Measurements from ENCODE around the gene GH2.
"Not testable (repeated sequence)": the region's sequence is repeated elsewhere in the genome, so short reads cannot be mapped to it uniquely, and the experiment has no call there.

GH2 gene

GRCh38 chr17:63919311-63919723, 37.6 kb upstream of the GH2 start:
- Histone ChIP-seq H3K27ac (ENCODE audit: low read depth, low read length) (no peak overlapping the region), H4K5ac (ENCODE audit: low read length) (no peak overlapping the region), H2BK5ac (ENCODE audit: low read length) (no peak overlapping the region), H3K27me3 (ENCODE audit: insufficient read depth, low read length, poor library complexity) (no peaks in the 10 kb centered on the region), H3K79me1 (ENCODE audit: low read length) (no peaks in the 10 kb centered on the region), H3K56ac (ENCODE audit: low read length) (no peak overlapping the region), H3K4me2 (ENCODE audit: low read length) (no peak overlapping the region), H3K36me3 (ENCODE audit: control insufficient read depth, insufficient read depth, low read length) (no peaks in the 10 kb centered on the region), H3K9ac (ENCODE audit: low read length) (no peak overlapping the region), H2BK120ac (ENCODE audit: low read depth, low read length) (no peak overlapping the region), H3K4ac (ENCODE audit: low read depth, low read length) (no peak overlapping the region), H4K8ac (ENCODE audit: low read depth, low read length) (no peak overlapping the region), H3K79me2 (ENCODE audit: control insufficient read depth, insufficient read depth, low read length) (no peaks in the 10 kb centered on the region), H2AK5ac (ENCODE audit: low read length) (no peak overlapping the region), H2BK15ac (replicated peaks; ENCODE audit: low read depth) (no peak overlapping the region), H3K23ac (ENCODE audit: low read length) (no peak overlapping the region), H3K18ac (ENCODE audit: low read length) (no peak overlapping the region), H3K4me1 (ENCODE audit: control insufficient read depth, low read depth, low read length) (no peaks in the 10 kb centered on the region), H3K4me3 (ENCODE audit: low read length) (no peak overlapping the region)
- WGBS (ENCODE audit: extremely low coverage, insufficient coverage, low lambda C conversion rate): no CpG with 5 or more reads among the region's 8 CpGs
- peak; percentile 67 for DNase-seq

GRCh38 chr17:63918789-63919305, 37.1 kb upstream of the GH2 start, which contains the start of gene GH1:
Gene GH1 (minus strand): TSS chr17:63918839. CDS start chr17:63918776, 63 bp downstream.
- H3K9ac ChIP-seq (ENCODE audit: low read length); H3K36me3 ChIP-seq (ENCODE audit: control insufficient read depth, insufficient read depth, low read length); H3K79me2 ChIP-seq (ENCODE audit: control insufficient read depth, insufficient read depth, low read length); H3K23ac ChIP-seq (ENCODE audit: low read length); H3K27me3 ChIP-seq (ENCODE audit: insufficient read depth, low read length, poor library complexity); H3K4me3 ChIP-seq (ENCODE audit: low read length); H2BK5ac ChIP-seq (ENCODE audit: low read length); H4K8ac ChIP-seq (ENCODE audit: low read depth, low read length); H2BK15ac ChIP-seq (replicated peaks; ENCODE audit: low read depth); H2BK120ac ChIP-seq (ENCODE audit: low read depth, low read length); H3K18ac ChIP-seq (ENCODE audit: low read length); DNase-seq; H3K4ac ChIP-seq (ENCODE audit: low read depth, low read length); H3K27ac ChIP-seq (ENCODE audit: low read depth, low read length); H3K4me1 ChIP-seq (ENCODE audit: control insufficient read depth, low read depth, low read length); H2AK5ac ChIP-seq (ENCODE audit: low read length); H3K79me1 ChIP-seq (ENCODE audit: low read length); H4K5ac ChIP-seq (ENCODE audit: low read length): not testable (repeated sequence)
- H3K56ac ChIP-seq (ENCODE audit: low read length): peak within 1 kb of the TSS; percentile 28
- no CpG with 5 or more reads among the region's 10 CpGs for WGBS (ENCODE audit: extremely low coverage, insufficient coverage, low lambda C conversion rate)
- peak within 1 kb of the TSS; percentile 66 for H3K4me2 ChIP-seq (ENCODE audit: low read length)

- Histone ChIP-seq H3K23ac (ENCODE audit: low read length) (no peak overlapping the region), H3K56ac (ENCODE audit: low read length) (peak overlapping the region; percentile 28), H3K79me1 (ENCODE audit: low read length) (no peaks in the 10 kb centered on the region), H4K8ac (ENCODE audit: low read depth, low read length) (no peak overlapping the region), H3K9ac (ENCODE audit: low read length) (no peak overlapping the region), H3K18ac (ENCODE audit: low read length) (no peak overlapping the region), H3K4ac (ENCODE audit: low read depth, low read length) (no peak overlapping the region), H3K79me2 (ENCODE audit: control insufficient read depth, insufficient read depth, low read length) (no peaks in the 10 kb centered on the region), H3K4me3 (ENCODE audit: low read length) (no peak overlapping the region), H3K27me3 (ENCODE audit: insufficient read depth, low read length, poor library complexity) (no peaks in the 10 kb centered on the region), H2BK15ac (replicated peaks; ENCODE audit: low read depth) (no peak overlapping the region), H3K36me3 (ENCODE audit: control insufficient read depth, insufficient read depth, low read length) (no peaks in the 10 kb centered on the region), H4K5ac (ENCODE audit: low read length) (no peak overlapping the region), H2AK5ac (ENCODE audit: low read length) (no peak overlapping the region), H3K4me1 (ENCODE audit: control insufficient read depth, low read depth, low read length) (no peaks in the 10 kb centered on the region), H2BK120ac (ENCODE audit: low read depth, low read length) (no peak overlapping the region), H3K27ac (ENCODE audit: low read depth, low read length) (no peak overlapping the region), H2BK5ac (ENCODE audit: low read length) (no peak overlapping the region), H3K4me2 (ENCODE audit: low read length) (peak overlapping the region; percentile 66)
- peak; percentile 87 for DNase-seq
- WGBS (ENCODE audit: extremely low coverage, insufficient coverage, low lambda C conversion rate): no CpG with 5 or more reads among the region's 10 CpGs
These were observed 36.6 kb upstream of the GH2 start for GRCh38 chr17:63918305-63918704.

DNA sequence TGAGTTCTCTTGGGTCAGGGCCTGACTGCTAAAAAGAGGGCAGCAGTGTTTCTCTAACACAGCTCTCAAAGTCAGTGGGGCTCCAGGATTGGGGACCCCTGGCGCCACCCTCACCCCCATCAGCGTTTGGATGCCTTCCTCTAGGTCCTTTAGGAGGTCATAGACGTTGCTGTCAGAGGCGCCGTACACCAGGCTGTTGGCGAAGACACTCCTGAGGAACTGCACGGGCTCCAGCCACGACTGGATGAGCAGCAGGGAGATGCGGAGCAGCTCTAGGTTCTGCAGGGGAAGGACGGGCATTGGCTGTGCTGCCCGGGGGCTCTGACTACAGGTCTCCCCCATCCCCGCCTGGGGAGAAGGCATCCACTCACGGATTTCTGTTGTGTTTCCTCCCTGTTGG, 35.9 kb upstream of the GH2 start:
- Histone ChIP-seq H3K4me2 (ENCODE audit: low read length) (no peak overlapping the region), H3K18ac (ENCODE audit: low read length) (no peak overlapping the region), H3K4me3 (ENCODE audit: low read length) (no peak overlapping the region), H3K56ac (ENCODE audit: low read length) (peak overlapping the region; percentile 28), H3K79me1 (ENCODE audit: low read length) (no peaks in the 10 kb centered on the region), H3K27ac (ENCODE audit: low read depth, low read length) (no peak overlapping the region), H4K8ac (ENCODE audit: low read depth, low read length) (no peak overlapping the region), H2AK5ac (ENCODE audit: low read length) (no peak overlapping the region), H3K79me2 (ENCODE audit: control insufficient read depth, insufficient read depth, low read length) (no peaks in the 10 kb centered on the region), H3K4me1 (ENCODE audit: control insufficient read depth, low read depth, low read length) (no peaks in the 10 kb centered on the region), H2BK15ac (replicated peaks; ENCODE audit: low read depth) (no peak overlapping the region), H2BK120ac (ENCODE audit: low read depth, low read length) (no peak overlapping the region), H3K36me3 (ENCODE audit: control insufficient read depth, insufficient read depth, low read length) (no peaks in the 10 kb centered on the region), H3K9ac (ENCODE audit: low read length) (no peak overlapping the region), H2BK5ac (ENCODE audit: low read length) (no peak overlapping the region), H4K5ac (ENCODE audit: low read length) (no peak overlapping the region), H3K23ac (ENCODE audit: low read length) (no peak overlapping the region), H3K4ac (ENCODE audit: low read depth, low read length) (no peak overlapping the region), H3K27me3 (ENCODE audit: insufficient read depth, low read length, poor library complexity) (no peaks in the 10 kb centered on the region)
- DNase-seq: no peak
- no CpG with 5 or more reads among the region's 13 CpGs for WGBS (ENCODE audit: extremely low coverage, insufficient coverage, low lambda C conversion rate)

- H3K23ac ChIP-seq (ENCODE audit: low read length); DNase-seq; H2AK5ac ChIP-seq (ENCODE audit: low read length); H3K79me2 ChIP-seq (ENCODE audit: control insufficient read depth, insufficient read depth, low read length); H3K4ac ChIP-seq (ENCODE audit: low read depth, low read length); H3K56ac ChIP-seq (ENCODE audit: low read length); H3K27ac ChIP-seq (ENCODE audit: low read depth, low read length); H2BK5ac ChIP-seq (ENCODE audit: low read length); H3K9ac ChIP-seq (ENCODE audit: low read length); H4K5ac ChIP-seq (ENCODE audit: low read length); H2BK15ac ChIP-seq (replicated peaks; ENCODE audit: low read depth); H3K4me1 ChIP-seq (ENCODE audit: control insufficient read depth, low read depth, low read length); H3K36me3 ChIP-seq (ENCODE audit: control insufficient read depth, insufficient read depth, low read length); H3K4me3 ChIP-seq (ENCODE audit: low read length); H3K27me3 ChIP-seq (ENCODE audit: insufficient read depth, low read length, poor library complexity); H4K8ac ChIP-seq (ENCODE audit: low read depth, low read length); H3K18ac ChIP-seq (ENCODE audit: low read length); H2BK120ac ChIP-seq (ENCODE audit: low read depth, low read length); H3K4me2 ChIP-seq (ENCODE audit: low read length); H3K79me1 ChIP-seq (ENCODE audit: low read length): not testable (repeated sequence)
- WGBS (ENCODE audit: extremely low coverage, insufficient coverage, low lambda C conversion rate): no CpG with 5 or more reads among the region's 11 CpGs
These were observed 35.5 kb upstream of the GH2 start for GRCh38 chr17:63917206-63917605.

- no peak overlapping the region for H2BK120ac ChIP-seq (ENCODE audit: low read depth, low read length)
- H4K8ac ChIP-seq (ENCODE audit: low read depth, low read length): no peak overlapping the region
- no peak overlapping the region for H3K4me2 ChIP-seq (ENCODE audit: low read length)
- no peaks in the 10 kb centered on the region for H3K27me3 ChIP-seq (ENCODE audit: insufficient read depth, low read length, poor library complexity)
- no peak overlapping the region for H2BK5ac ChIP-seq (ENCODE audit: low read length)
- H3K18ac ChIP-seq (ENCODE audit: low read length): no peak overlapping the region
- H3K4me3 ChIP-seq (ENCODE audit: low read length): no peak overlapping the region
- no peak overlapping the region for H3K23ac ChIP-seq (ENCODE audit: low read length)
- no peak overlapping the region for H3K9ac ChIP-seq (ENCODE audit: low read length)
- H3K4me1 ChIP-seq (ENCODE audit: control insufficient read depth, low read depth, low read length): no peaks in the 10 kb centered on the region
- H3K79me2 ChIP-seq (ENCODE audit: control insufficient read depth, insufficient read depth, low read length): no peaks in the 10 kb centered on the region
- DNase-seq: no peak
- no peak overlapping the region for H3K4ac ChIP-seq (ENCODE audit: low read depth, low read length)
- H3K27ac ChIP-seq (ENCODE audit: low read depth, low read length): no peak overlapping the region
- H2BK15ac ChIP-seq (replicated peaks; ENCODE audit: low read depth): no peak overlapping the region
- H3K56ac ChIP-seq (ENCODE audit: low read length): no peak overlapping the region
- H3K79me1 ChIP-seq (ENCODE audit: low read length): no peaks in the 10 kb centered on the region
- no peak overlapping the region for H4K5ac ChIP-seq (ENCODE audit: low read length)
- H2AK5ac ChIP-seq (ENCODE audit: low read length): no peak overlapping the region
- H3K36me3 ChIP-seq (ENCODE audit: control insufficient read depth, insufficient read depth, low read length): no peaks in the 10 kb centered on the region
- WGBS (ENCODE audit: extremely low coverage, insufficient coverage, low lambda C conversion rate): no CpG with 5 or more reads among the region's 12 CpGs
These were observed 34.9 kb upstream of the GH2 start for GRCh38 chr17:63916566-63917185.
